Heart left ventricle (tissue), 13 donors: Measurements from ENCODE around the gene MPDZ.

Experiments used
- CTCF ChIP-seq, 12 donors: fragments of 200-600 bp; sonication (generic) in 4 of 12; IDR thresholded peaks; one replicate each; pipeline versions ENCODE4 v1.5.0 to v1.8.0; 2018 to 2022; ENCODE audit warnings: antibody characterized with exemption in 12 of 12, mild to moderate bottlenecking in 5 of 12
- POLR2A ChIP-seq, 2 donors: fragments of 450-650 bp; IDR thresholded peaks; one replicate each; pipeline ENCODE4 v1.6.1; 2017; ENCODE audit warnings: antibody characterized with exemption in 2 of 2, mild to moderate bottlenecking in 2 of 2, moderate library complexity in 2 of 2
- donor health status: ischemic (EF 13 %, LVEDD 7.1; RV severe dilation, severe dysfunction).
- donor health status: DM: no; HTN: yes; CAD: no.
- donor health status: DM: no; HTN: no; CAD: no.
- donor health status: ischemic (EF 25% LVEDD 6.9; RV normal size, moderate dysfunction).
- donor health status: ischemic (EF 25% LVEDD 5.7; RV mildly dilated, moderate dysfunction).
- donor health status: ischemic (EF 35%, LVEDD 5.7; RV mildly dilated, moderate dysfunction).
- donor health status: nonischemic (EF 11% LVEDD 7.7; RV severe dilation, severe dysfunction).
- donor health status: DM: yes; HTN: yes; CAD: no.
- donor health status: PGD.
- donor health status: ischemic (EF 29% LVEDD 5.4; RV normal size, mild dysfunction).
- donor health status: nonischemic (EF 23%, LVEDD 6.1; RV moderate dilation, normal function).

DNA sequence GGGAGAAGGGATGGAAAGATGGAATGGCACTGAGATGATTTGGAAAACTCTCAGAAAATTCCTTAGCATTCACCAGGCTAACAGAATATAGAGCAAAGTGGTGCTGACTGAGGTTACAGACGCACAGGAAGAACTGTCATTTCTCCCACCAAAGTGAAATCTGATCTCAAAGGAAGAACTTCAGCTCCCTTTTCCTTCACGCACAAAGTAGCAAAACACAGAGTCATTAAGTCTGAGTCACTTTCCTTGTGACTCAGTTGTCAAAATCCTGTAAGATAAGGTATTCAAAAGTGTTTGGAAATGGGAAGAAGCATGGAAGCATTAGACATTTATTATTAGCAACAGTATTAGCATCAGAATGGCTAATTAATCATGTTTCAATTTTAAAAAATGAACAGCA, 11.7 kb downstream of the MPDZ start:
- TF ChIP-seq POLR2A (IDR thresholded peaks at IDR 0.05) = no peak
- TF ChIP-seq CTCF (IDR thresholded peaks at IDR 0.05) = no peak
